H1 (cell line): ENCODE results near the gene CASP8AP2. TPM values are rescaled to one million over a fixed set of nuclear protein-coding genes. Genes with fewer than 3 reads are reported as not detected.

Experiments used
- CTCF ChIA-PET: fragments of 300-600 bp; sonication (Branson Sonifier 250); formaldehyde crosslinking; loops from one replicate; lab custom pipeline; 2021; ENCODE audit not compliant: partially characterized antibody; lab: Charles Lee
- POLR2A ChIA-PET: fragments of 300-600 bp; sonication (Branson Sonifier 250); formaldehyde crosslinking; loops from one replicate; lab custom pipeline; 2021; ENCODE audit warnings: inconsistent platforms; ENCODE audit not compliant: partially characterized antibody; lab: Charles Lee
- DNase-seq, 2 experiments: peaks; one replicate each; pipeline versions ENCODE4 v3.0.0 to v3.0.0-alpha.2; 2010 to 2022; ENCODE audit warnings: low spot score in 2 of 2, low read depth in 1 of 2, mixed read lengths in 1 of 2
- FAIRE-seq: peaks from 2 replicates; lab custom pipeline; 2011; peaks lifted over from hg19 to GRCh38; lab: Jason Lieb, UNC
- H2AFZ ChIP-seq: 2 replicates; pipeline ENCODE4 v1.8.1; 2012; ENCODE audit warnings: low read length, inconsistent platforms
- H2AK5ac ChIP-seq: 2 replicates; pipeline ENCODE4 v1.6.1; 2013; ENCODE audit warnings: low read depth, low read length
- H2BK120ac ChIP-seq: replicated peaks from 2 replicates; pipeline ENCODE3; 2013; ENCODE audit warnings: low read depth, low read length, inconsistent platforms
- H2BK12ac ChIP-seq: 2 replicates; pipeline ENCODE4 v1.6.1; 2013; ENCODE audit warnings: low read depth, low read length
- H2BK15ac ChIP-seq: 2 replicates; pipeline ENCODE4 v1.6.1; 2013; ENCODE audit warnings: low read length
- H2BK20ac ChIP-seq: 2 replicates; pipeline ENCODE4 v1.6.1; 2013; ENCODE audit warnings: low read length
- H2BK5ac ChIP-seq: 2 replicates; pipeline ENCODE4 v1.6.1; 2013; ENCODE audit warnings: low read depth, low read length
- H3K14ac ChIP-seq: 2 replicates; pipeline ENCODE4 v1.6.1; 2013; ENCODE audit warnings: inconsistent platforms; ENCODE audit not compliant: insufficient read length
- H3K18ac ChIP-seq: 2 replicates; pipeline ENCODE4 v1.6.1; 2013; ENCODE audit warnings: low read length; ENCODE audit errors: extremely low read depth
- H3K23ac ChIP-seq: 2 replicates; pipeline ENCODE4 v1.6.1; 2013; ENCODE audit warnings: inconsistent platforms; ENCODE audit not compliant: insufficient read length
- H3K23me2 ChIP-seq: 2 replicates; pipeline ENCODE4 v1.6.1; 2013; ENCODE audit warnings: low read depth, low read length
- H3K27ac ChIP-seq: 2 replicates; pipeline ENCODE4 v1.6.1; 2011; ENCODE audit warnings: low read depth, low read length, inconsistent platforms
- H3K27me3 ChIP-seq, 4 experiments: replicated peaks in 1 of 4; 1 replicate in 1 of 4; 2 replicates in 3 of 4; pipeline versions ENCODE4 v1.6.1 to v1.8.1; 2011 to 2013; ENCODE audit warnings: low read length in 3 of 4, mild to moderate bottlenecking in 3 of 4, inconsistent platforms in 2 of 4, mixed read lengths in 2 of 4, moderate library complexity in 1 of 4; ENCODE audit not compliant: control insufficient read depth in 3 of 4, insufficient read depth in 3 of 4; ENCODE audit errors: extremely low read depth in 1 of 4
- H3K36me3 ChIP-seq, 4 experiments: 2 replicates each; pipeline versions ENCODE4 v1.6.1 to v1.8.1; 2011 to 2013; ENCODE audit warnings: mild to moderate bottlenecking in 4 of 4, low read length in 3 of 4, moderate library complexity in 2 of 4, control low read depth in 1 of 4, inconsistent platforms in 1 of 4; ENCODE audit not compliant: insufficient read depth in 4 of 4, control insufficient read depth in 2 of 4
- H3K4ac ChIP-seq: replicated peaks from 2 replicates; pipeline ENCODE3; 2013; ENCODE audit warnings: low read length, low read depth, mixed read lengths, inconsistent platforms; ENCODE audit not compliant: insufficient read length
- H3K4me1 ChIP-seq, 4 experiments: replicated peaks in 1 of 4; 1 replicate in 1 of 4; 2 replicates in 3 of 4; pipeline versions ENCODE4 v1.6.1 to v1.8.1; 2011 to 2013; ENCODE audit warnings: low read length in 3 of 4, inconsistent platforms in 2 of 4, mixed read lengths in 1 of 4; ENCODE audit not compliant: insufficient read depth in 4 of 4, control insufficient read depth in 3 of 4
- H3K4me2 ChIP-seq, 2 experiments: 2 replicates each; pipeline versions ENCODE4 v1.6.1 to v1.8.1; 2011 to 2013; ENCODE audit warnings: low read depth in 2 of 2, low read length in 2 of 2, control low read depth in 1 of 2, inconsistent platforms in 1 of 2, mild to moderate bottlenecking in 1 of 2; ENCODE audit not compliant: insufficient read depth in 1 of 2
- H3K4me3 ChIP-seq, 4 experiments: fragments of 200-600, 300-600 bp in 1 of 4; sonication (generic), shearing (Covaris generic), sonication (Bioruptor Twin) in 1 of 4; 2 replicates each; pipeline versions ENCODE4 v1.5.1 to v1.8.1; 2011 to 2016; ENCODE audit warnings: low read length in 4 of 4, low read depth in 3 of 4, control low read depth in 2 of 4, inconsistent platforms in 2 of 4, mild to moderate bottlenecking in 2 of 4, mixed read lengths in 1 of 4, moderate library complexity in 1 of 4; ENCODE audit not compliant: insufficient read depth in 2 of 4; ENCODE audit errors: extremely low read depth in 1 of 4
- H3K56ac ChIP-seq: replicated peaks from 2 replicates; pipeline ENCODE3; 2013; ENCODE audit warnings: low read depth, mild to moderate bottlenecking, mixed read lengths, low read length, inconsistent platforms; ENCODE audit not compliant: insufficient read length
- H3K79me1 ChIP-seq: 2 replicates; pipeline ENCODE4 v1.6.1; 2013; ENCODE audit warnings: low read depth, low read length, control low read depth
- H3K79me2 ChIP-seq, 2 experiments: 2 replicates each; pipeline versions ENCODE4 v1.6.1 to v1.8.1; 2012 to 2013; ENCODE audit warnings: low read length in 2 of 2, mild to moderate bottlenecking in 2 of 2, inconsistent platforms in 1 of 2; ENCODE audit not compliant: insufficient read depth in 2 of 2, control insufficient read depth in 1 of 2
- H3K9ac ChIP-seq, 4 experiments: replicated peaks in 1 of 4; 1 replicate in 1 of 4; 2 replicates in 3 of 4; pipeline versions ENCODE4 v1.6.1 to v1.8.1; 2011 to 2013; ENCODE audit warnings: low read depth in 3 of 4, low read length in 3 of 4, control low read depth in 2 of 4, mild to moderate bottlenecking in 2 of 4, moderate library complexity in 2 of 4, inconsistent platforms in 1 of 4; ENCODE audit errors: extremely low read depth in 1 of 4
- H3K9me3 ChIP-seq, 2 experiments: 2 replicates each; pipeline versions ENCODE4 v1.6.1 to v1.8.1; 2012 to 2013; ENCODE audit warnings: mild to moderate bottlenecking in 2 of 2, moderate library complexity in 2 of 2, control low read depth in 1 of 2, inconsistent platforms in 1 of 2, low read depth in 1 of 2, low read length in 1 of 2, mixed read lengths in 1 of 2; ENCODE audit not compliant: insufficient read depth in 2 of 2
- H4K20me1 ChIP-seq, 2 experiments: replicated peaks in 1 of 2; 2 replicates each; pipeline versions ENCODE3 to v1.8.1; 2011 to 2013; ENCODE audit warnings: inconsistent platforms in 2 of 2, low read length in 2 of 2, mild to moderate bottlenecking in 1 of 2; ENCODE audit not compliant: insufficient read depth in 2 of 2, control insufficient read depth in 1 of 2
- H4K5ac ChIP-seq: 2 replicates; pipeline ENCODE4 v1.6.1; 2013; ENCODE audit warnings: low read length, low read depth, mixed read lengths, inconsistent platforms; ENCODE audit not compliant: insufficient read length
- H4K8ac ChIP-seq: 2 replicates; pipeline ENCODE4 v1.8.0; 2013; ENCODE audit warnings: mild to moderate bottlenecking, moderate library complexity, low read length, inconsistent platforms; ENCODE audit not compliant: insufficient read depth; ENCODE audit errors: extremely low read depth
- H4K91ac ChIP-seq: replicated peaks from 2 replicates; pipeline ENCODE3; 2013; ENCODE audit warnings: low read length, mixed read lengths, inconsistent platforms; ENCODE audit not compliant: insufficient read length
- TAF1 ChIP-seq: IDR thresholded peaks from 2 replicates; pipeline ENCODE4 v1.6.1; 2011; ENCODE audit warnings: mild to moderate bottlenecking, low read depth, low read length
- WGBS, 2 experiments: shearing (Covaris generic) in 1 of 2; methylation state at CpG; one replicate each; pipeline versions ENCODE4 v1.1.6 to v1.1.7; 2013 to 2015; ENCODE audit warnings: low lambda C conversion rate in 2 of 2, mixed read lengths in 2 of 2, inconsistent platforms in 1 of 2, low coverage in 1 of 2, missing lambda C conversion rate in 1 of 2; ENCODE audit not compliant: insufficient replicate concordance in 2 of 2, insufficient coverage in 1 of 2, insufficient read length in 1 of 2; ENCODE audit errors: extremely low coverage in 1 of 2, missing lambda C conversion rate in 1 of 2; 5-methylcytosine and 5-hydroxymethylcytosine counted together
- polyA plus RNA-seq, 7 experiments: library from polyadenylated mRNA; depleted of rRNA in 3 of 7; stranded (reverse) in 5 of 7; unstranded in 2 of 7; fragments of >200 nt in 5 of 7; fragments of 200-250 nt in 2 of 7; gene quantifications; 1 replicate in 5 of 7; 2 replicates in 1 of 7; 4 replicates in 1 of 7; pipeline versions ENCODE4 v1.2.1 to v1.2.3, GENCODE V29; 2011 to 2013; ENCODE audit warnings: missing spikeins in 2 of 7, mixed read lengths in 2 of 7
- total RNA-seq: library from RNA; stranded (reverse); fragmentation: NEBNext Ultra II Directional; extraction: Animal tissue kit (Norgen Biotek cat#: 25700); gene quantifications from 2 replicates; pipeline ENCODE4 v1.2.1, GENCODE V29; 2021

CASP8AP2 gene
- total and polyA plus RNA-seq, 2 of the 8 experiments (the other 6 are each of a cell fraction or from before 2014, with no cell fraction given): 6.9 to 32.1 TPM

- Histone ChIP-seq H4K8ac (no peak overlapping the region), H3K4me2 (peak overlapping the region; percentile 78 to 82), H3K4ac (no peak overlapping the region), H3K79me2 (peaks cover 23 to 74% of the 10 kb centered on the region in 2 experiments), H4K91ac (no peak overlapping the region), H3K4me3 (peak overlapping the region; percentile 83 to 93 (median 91); a peak in 7 of 8 replicates), H2BK120ac (no peak overlapping the region), H3K23me2 (peaks cover 6% of the 10 kb centered on the region; the same call in 1 of the 2 replicates), H3K14ac (no peak overlapping the region), H2AFZ (no peak overlapping the region), H3K79me1 (peaks cover 2% of the 10 kb centered on the region; the same call in 1 of the 2 replicates), H3K4me1 (peaks cover 4 to 18% (median 11%) of the 10 kb centered on the region in 4 experiments), H2AK5ac (no peak overlapping the region; the same call in 1 of the 2 replicates), H3K27me3 (no peaks in the 10 kb centered on the region), H3K36me3 (no peaks in the 10 kb centered on the region), H3K27ac (peak overlapping the region; percentile 71), H3K23ac (no peak overlapping the region), H2BK20ac (no peak overlapping the region), H3K18ac (no peak overlapping the region), H4K5ac (no peak overlapping the region), H2BK5ac (peak overlapping the region; percentile 89), H3K9me3 (no peaks in the 10 kb centered on the region), H2BK12ac (no peak overlapping the region; the same call in 1 of the 2 replicates), H3K9ac (peak overlapping the region in 3 of 4 experiments; percentile 42 to 95 (median 94); a peak in 5 of 7 replicates), H3K56ac (no peak overlapping the region), H2BK15ac (no peak overlapping the region), H4K20me1 (peaks cover 23 to 25% of the 10 kb centered on the region in 2 experiments)
- peak in 1 of 2 experiments; percentile 49 for DNase-seq
- CTCF ChIA-PET: interaction anchor here (0.9 to 1.3 kb wide), 4 partner anchors 9 to 41 kb away, joined by 3 to 5 read pairs (median 3); no protein-coding TSS in a partner anchor
- POLR2A ChIA-PET: interaction anchor here (0.8 to 4.6 kb wide), 7 partner anchors 11 to 478 kb away, joined by 3 to 72 read pairs (median 4); partner anchors contain the start of gene CASP8AP2
- WGBS, 2 experiments: 5% methylated on average over 3 of the region's 3 CpGs; no CpG with 5 or more reads in 1 of the 2 experiments
- peak; percentile 91 for FAIRE-seq
- peak; percentile 72; the same call in 1 of the 2 replicates for TF ChIP-seq TAF1
Observed at GRCh38 chr6:89817481-89817880, 12.2 kb upstream of the CASP8AP2 start.
